HepG2 (cell line): ENCODE data around the gene SLC18A3. TPM values are rescaled to one million over a fixed set of nuclear protein-coding genes. Genes with fewer than 3 reads are reported as not detected.

ENCODE experiments used
- ATAC-seq: fragments of 200-7000 bp; cut with Tn5 transposase; 3 replicates; pipeline ENCODE4 v1.9.1; 2020; ENCODE audit warnings: mild to moderate bottlenecking, moderate library complexity
- BruUV-seq: library from RNA; stranded (reverse); fragments of 400-500 nt; replicated peaks from 2 replicates; lab custom pipeline; 2021; lab: Mats Ljungman, UMichigan
- CTCF ChIA-PET: fragments of 300-600 bp; formaldehyde crosslinking; extraction: SDS; loops from one replicate; lab custom pipeline; 2021; ENCODE audit warnings: low total read pairs, inconsistent platforms, low intra/inter-chr PET ratio; lab: Yijun Ruan, JAX
- POLR2A ChIA-PET: fragments of 350-600 bp; sonication (Branson Sonifier 250); formaldehyde crosslinking; loops from one replicate; lab custom pipeline; 2020; ENCODE audit warnings: antibody characterized with exemption, inconsistent platforms; lab: Yijun Ruan, JAX
- DNase-seq: peaks from one replicate; pipeline ENCODE4 v3.0.0-alpha.2; 2015; ENCODE audit warnings: low spot score
- FAIRE-seq: peaks from 3 replicates; lab custom pipeline; 2011; peaks lifted over from hg19 to GRCh38; lab: Jason Lieb, UNC
- H2AFZ ChIP-seq: one replicate; pipeline ENCODE4 v1.6.1; 2011; ENCODE audit warnings: low read length, inconsistent platforms
- H3K27ac ChIP-seq: fragments of 300-600 bp; 3 replicates; pipeline ENCODE4 v1.8.0; 2011; ENCODE audit warnings: mixed run types, mild to moderate bottlenecking, mixed read lengths, low read length, inconsistent platforms; ENCODE audit not compliant: insufficient read depth; ENCODE audit errors: extremely low read length
- H3K27me3 ChIP-seq, 2 experiments: fragments of 200-600 bp in 1 of 2; 2 replicates in 1 of 2; 3 replicates in 1 of 2; pipeline versions ENCODE4 v1.6.0 to v1.8.0; 2011; ENCODE audit warnings: low read length in 2 of 2, mild to moderate bottlenecking in 2 of 2, moderate library complexity in 2 of 2, inconsistent platforms in 1 of 2; ENCODE audit not compliant: insufficient read depth in 2 of 2, control insufficient read depth in 1 of 2
- H3K36me3 ChIP-seq, 2 experiments: fragments of 200-600 bp in 1 of 2; replicated peaks in 1 of 2; 2 replicates in 1 of 2; 3 replicates in 1 of 2; pipeline versions ENCODE4 v1.5.1 to v1.8.0; 2011; ENCODE audit warnings: low read length in 2 of 2, inconsistent platforms in 1 of 2; ENCODE audit not compliant: insufficient read depth in 2 of 2, control insufficient read depth in 1 of 2
- H3K4me1 ChIP-seq: 2 replicates; pipeline ENCODE4 v1.5.1; 2012; ENCODE audit warnings: low read length, inconsistent platforms; ENCODE audit not compliant: insufficient read depth
- H3K4me2 ChIP-seq: 2 replicates; pipeline ENCODE4 v1.6.0; 2011; ENCODE audit warnings: low read depth, low read length, inconsistent platforms
- H3K4me3 ChIP-seq, 3 experiments: fragments of 200-600 bp in 1 of 3; sonication (generic), shearing (Covaris generic) in 1 of 3; replicated peaks in 1 of 3; 2 replicates each; pipeline ENCODE4 v1.5.1; 2011 to 2016; ENCODE audit warnings: low read length in 3 of 3, inconsistent platforms in 2 of 3, low read depth in 2 of 3, mild to moderate bottlenecking in 2 of 3, control low read depth in 1 of 3, mixed read lengths in 1 of 3; ENCODE audit not compliant: insufficient read depth in 1 of 3
- H3K79me2 ChIP-seq: one replicate; pipeline ENCODE4 v1.6.1; 2011; ENCODE audit warnings: low read length, inconsistent platforms; ENCODE audit not compliant: insufficient read depth
- H3K9ac ChIP-seq: 2 replicates; pipeline ENCODE4 v1.6.0; 2011; ENCODE audit warnings: mild to moderate bottlenecking, low read depth, low read length, inconsistent platforms; ENCODE audit not compliant: insufficient read depth
- H3K9me3 ChIP-seq: 2 replicates; pipeline ENCODE4 v1.5.1; 2012; ENCODE audit warnings: mild to moderate bottlenecking, low read length
- H4K20me1 ChIP-seq: 2 replicates; pipeline ENCODE4 v1.6.0; 2011; ENCODE audit warnings: inconsistent platforms, mild to moderate bottlenecking, low read length, moderate library complexity; ENCODE audit not compliant: insufficient read depth
- BCL6 ChIP-seq: IDR thresholded peaks from 2 replicates; pipeline ENCODE4 v1.6.1; 2016; ENCODE audit warnings: missing genetic modification reagents, missing compliant biosample characterization
- HOXA3 ChIP-seq: sonication (generic); formaldehyde crosslinking; IDR thresholded peaks from 2 replicates; pipeline ENCODE4 v1.5.0; 2020; ENCODE audit warnings: missing genetic modification reagents
- HOXA5 ChIP-seq: sonication (generic); formaldehyde crosslinking; IDR thresholded peaks from 2 replicates; pipeline ENCODE4 v1.4.0; 2020; ENCODE audit warnings: missing genetic modification reagents
- KLF6 ChIP-seq: IDR thresholded peaks from 2 replicates; pipeline ENCODE4 v1.8.0; 2016; ENCODE audit warnings: missing biosample characterization, missing genetic modification reagents
- MXI1 ChIP-seq: IDR thresholded peaks from 3 replicates; pipeline ENCODE4 v1.6.1; 2012; ENCODE audit warnings: low read depth, low read length, inconsistent platforms, borderline replicate concordance
- SMARCE1 ChIP-seq: fragments of 450-650 bp; IDR thresholded peaks from 2 replicates; pipeline ENCODE4 v1.6.1; 2017; ENCODE audit warnings: borderline replicate concordance
- TMF1 ChIP-seq: sonication (generic); formaldehyde crosslinking; IDR thresholded peaks from 2 replicates; pipeline ENCODE4 v1.8.1; 2022; ENCODE audit warnings: low read depth, missing genetic modification reagents
- U2AF2 ChIP-seq: fragments of 200-400 bp; formaldehyde crosslinking; IDR thresholded peaks from 2 replicates; pipeline ENCODE4 v1.6.1; 2017; ENCODE audit warnings: low read depth, mild to moderate bottlenecking, low read length
- ZFP36L2 ChIP-seq: sonication (generic); formaldehyde crosslinking; IDR thresholded peaks from 2 replicates; pipeline ENCODE4 v1.4.0; 2020; ENCODE audit warnings: missing genetic modification reagents
- ZNF460 ChIP-seq: sonication (generic); formaldehyde crosslinking; IDR thresholded peaks from 2 replicates; pipeline ENCODE4 v1.5.1; 2020; ENCODE audit warnings: missing genetic modification reagents, mild to moderate bottlenecking, borderline replicate concordance
- ZNF644 ChIP-seq: IDR thresholded peaks from 2 replicates; pipeline ENCODE4 v1.6.1; 2016; ENCODE audit warnings: low read depth
- ZNF766 ChIP-seq: sonication (generic); formaldehyde crosslinking; IDR thresholded peaks from 2 replicates; pipeline ENCODE4 v1.5.0; 2020; ENCODE audit warnings: missing genetic modification reagents, borderline replicate concordance
- ZSCAN25 ChIP-seq: sonication (generic); formaldehyde crosslinking; IDR thresholded peaks from 2 replicates; pipeline ENCODE4 v1.8.0; 2022; ENCODE audit warnings: mild to moderate bottlenecking, missing genetic modification reagents
- ZSCAN29 ChIP-seq: sonication (generic); formaldehyde crosslinking; conservative IDR thresholded peaks from 2 replicates; pipeline ENCODE4 v1.4.0; 2020; ENCODE audit warnings: mild to moderate bottlenecking, missing genetic modification reagents
- WGBS: methylation state at CpG from one replicate; pipeline ENCODE4 v1.1.6; 2017; ENCODE audit warnings: low lambda C conversion rate; 5-methylcytosine and 5-hydroxymethylcytosine counted together
- in situ Hi-C: cut with HindIII; loops from 2 replicates; pipeline ENCODE4 v1.10.0; 2017; ENCODE audit warnings: low pct_unique_long_range_greater_than_20kb; ENCODE audit not compliant: extremely low pct_ligation_motif_present
- intact Hi-C: fragments of 100-400 bp; cut with micrococcal nuclease; formaldehyde crosslinking; loops from one replicate; pipeline ENCODE4 v1.10.0; 2022; ENCODE audit not compliant: unreplicated experiment
- polyA plus RNA-seq, 8 experiments: library from polyadenylated mRNA; depleted of rRNA in 3 of 8; stranded (reverse) in 7 of 8; unstranded in 1 of 8; fragments of >200 nt; fragmentation: Illumina TruSeq in 4 of 8; extraction: Trizol in 4 of 8; gene quantifications; 2 replicates each; pipeline versions ENCODE4 v1.2.1 to v1.2.3, GENCODE V29; 2011 to 2016; ENCODE audit warnings: low read depth in 4 of 8, missing spikeins in 1 of 8, mixed read lengths in 1 of 8; ENCODE audit not compliant: insufficient read depth in 1 of 8
- total RNA-seq, 5 experiments: library from RNA; depleted of rRNA; stranded (reverse); fragments of >200 nt; fragmentation: Illumina TruSeq; extraction: Trizol; gene quantifications; 2 replicates each; pipeline ENCODE4 v1.2.3, GENCODE V29; 2016; ENCODE audit warnings: low read depth in 1 of 5
- TF ChIP-seq, protein P1 (sequence below): sonication (generic); formaldehyde crosslinking; IDR thresholded peaks from 2 replicates; pipeline ENCODE4 v1.4.0; 2020; ENCODE audit warnings: missing genetic modification reagents

Gene SLC18A3
- total and polyA plus RNA-seq, 2 of the 13 experiments (the other 11 are each of a cell fraction or from before 2014, with no cell fraction given), result not detected

DNA sequence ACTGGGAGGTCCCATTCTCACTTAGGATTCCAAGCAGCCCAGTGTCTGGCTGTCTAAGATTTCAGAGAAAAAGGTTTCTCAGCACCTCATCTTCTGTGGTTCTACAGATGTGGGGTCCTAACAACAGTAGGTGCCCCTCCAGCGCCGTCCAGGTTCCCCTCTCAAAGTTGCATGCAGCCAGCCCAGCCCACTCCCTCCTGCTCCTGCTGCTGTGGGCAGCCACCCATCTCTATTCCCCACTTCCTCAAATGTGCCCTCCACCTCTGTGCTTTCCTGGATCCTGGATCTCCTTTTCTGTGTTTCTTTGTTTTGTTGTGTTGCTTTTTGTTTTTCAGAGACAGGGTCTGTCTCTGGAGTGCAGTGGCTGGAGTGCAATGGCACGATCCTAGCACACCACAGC, 13.3 kb upstream of the SLC18A3 start:
- in situ Hi-C loops, result loop anchor here (10.0 to 25.0 kb wide), 2 partner anchors 168 to 615 kb away; partner anchors contain the start of gene OGDHL
- no peak overlapping the region for H3K4me3 ChIP-seq

More for the DNA sequence above, 13.3 kb upstream of the SLC18A3 start:
- POLR2A ChIA-PET, result no interaction called here
- Histone ChIP-seq H3K9ac (no peak overlapping the region), H4K20me1 (no peaks in the 10 kb centered on the region; the same call in 1 of the 2 replicates), H3K27me3 (peaks cover 0 to 13% of the 10 kb centered on the region in 2 experiments; a peak in 2 of 5 replicates), H3K9me3 (no peaks in the 10 kb centered on the region), H3K27ac (no peak overlapping the region), H3K79me2 (no peaks in the 10 kb centered on the region), H3K4me2 (no peak overlapping the region), H2AFZ (no peak overlapping the region), H3K4me1 (peaks cover 12% of the 10 kb centered on the region; the same call in 1 of the 2 replicates), H3K36me3 (no peaks in the 10 kb centered on the region)
- no TSS peak for BruUV-seq
- ATAC-seq (no peak), FAIRE-seq (no peak), DNase-seq (no peak)
- WGBS, result 0% methylated on average over 3 of the region's 3 CpGs
- no peak for TF ChIP-seq BCL6 (CRISPR knock-in tag)
- no peak for TF ChIP-seq KLF6 (CRISPR knock-in tag)
- no peak for TF ChIP-seq HOXA5 (CRISPR knock-in tag)
- no peak for TF ChIP-seq ZSCAN25 (CRISPR knock-in tag)
- TF ChIP-seq, protein P1, sequence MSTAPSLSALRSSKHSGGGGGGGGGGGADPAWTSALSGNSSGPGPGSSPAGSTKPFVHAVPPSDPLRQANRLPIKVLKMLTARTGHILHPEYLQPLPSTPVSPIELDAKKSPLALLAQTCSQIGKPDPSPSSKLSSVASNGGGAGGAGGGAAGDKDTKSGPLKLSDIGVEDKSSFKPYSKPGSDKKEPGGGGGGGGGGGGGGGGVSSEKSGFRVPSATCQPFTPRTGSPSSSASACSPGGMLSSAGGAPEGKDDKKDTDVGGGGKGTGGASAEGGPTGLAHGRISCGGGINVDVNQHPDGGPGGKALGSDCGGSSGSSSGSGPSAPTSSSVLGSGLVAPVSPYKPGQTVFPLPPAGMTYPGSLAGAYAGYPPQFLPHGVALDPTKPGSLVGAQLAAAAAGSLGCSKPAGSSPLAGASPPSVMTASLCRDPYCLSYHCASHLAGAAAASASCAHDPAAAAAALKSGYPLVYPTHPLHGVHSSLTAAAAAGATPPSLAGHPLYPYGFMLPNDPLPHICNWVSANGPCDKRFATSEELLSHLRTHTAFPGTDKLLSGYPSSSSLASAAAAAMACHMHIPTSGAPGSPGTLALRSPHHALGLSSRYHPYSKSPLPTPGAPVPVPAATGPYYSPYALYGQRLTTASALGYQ (CRISPR knock-in tag), result no peak
- no peak for TF ChIP-seq ZFP36L2 (CRISPR knock-in tag)
- TF ChIP-seq ZSCAN29 (CRISPR knock-in tag), result no peak
- no peak for TF ChIP-seq HOXA3 (CRISPR knock-in tag)
- TF ChIP-seq MXI1, result no peak
- no peak for TF ChIP-seq ZNF644 (CRISPR knock-in tag)
- no peak for TF ChIP-seq SMARCE1
- no peak for TF ChIP-seq U2AF2
- no peak for TF ChIP-seq TMF1
- TF ChIP-seq ZNF460 (CRISPR knock-in tag), result no peak
- TF ChIP-seq ZNF766, result no peak
- intact Hi-C loops, result no loop called here
- CTCF ChIA-PET, result no interaction called here
